Ascending aorta (tissue), 2 donors: ENCODE data around the gene WFDC5. TPM values are rescaled to one million over a fixed set of nuclear protein-coding genes. Genes with fewer than 3 reads are reported as not detected.
"Not testable (repeated sequence)": the region's sequence is repeated elsewhere in the genome, so short reads cannot be mapped to it uniquely, and the experiment has no call there.

Source experiments
- DNase-seq, 2 donors: peaks; one replicate each; pipeline ENCODE4 v3.0.0-alpha.2; 2019; ENCODE audit warnings: low spot score in 2 of 2
- H3K27ac ChIP-seq, 2 donors: fragments of 200-600 bp; sonication (generic); one replicate each; pipeline ENCODE4 v1.5.1; 2016 to 2017; ENCODE audit warnings: mild to moderate bottlenecking in 1 of 2
- H3K27me3 ChIP-seq: fragments of 200-600 bp; sonication (generic); one replicate; pipeline ENCODE4 v1.5.1; 2017
- H3K36me3 ChIP-seq, 2 donors: fragments of 200-600 bp; sonication (generic); one replicate each; pipeline ENCODE4 v1.5.1; 2016
- H3K4me1 ChIP-seq, 2 donors: fragments of 200-600 bp; sonication (generic); one replicate each; pipeline ENCODE4 v1.5.1; 2016 to 2017; ENCODE audit warnings: mild to moderate bottlenecking in 1 of 2
- H3K4me3 ChIP-seq, 2 donors: fragments of 200-600 bp; sonication (generic); one replicate each; pipeline ENCODE4 v1.5.1; 2016 to 2017; ENCODE audit warnings: mild to moderate bottlenecking in 1 of 2
- H3K9me3 ChIP-seq, 2 donors: fragments of 200-600 bp; sonication (generic); one replicate each; pipeline ENCODE4 v1.5.1; 2016
- CTCF ChIP-seq, 3 experiments: fragments of 200-600 bp in 2 of 3; fragments of 450-650 bp in 1 of 3; sonication (generic) in 2 of 3; IDR thresholded peaks; one replicate each; pipeline ENCODE4 v1.5.1; 2016 to 2019; ENCODE audit warnings: antibody characterized with exemption in 3 of 3, mild to moderate bottlenecking in 1 of 3, moderate library complexity in 1 of 3
- intact Hi-C: fragments of 100-400 bp; cut with DNase I; formaldehyde crosslinking; loops from one replicate; pipeline ENCODE4 v1.15.1; 2023
- total RNA-seq: library from RNA; depleted of rRNA; stranded (reverse); fragments of >200 nt; gene quantifications from one replicate; pipeline ENCODE4 v1.1.0, GENCODE V29; 2016

WFDC5 gene
- total RNA-seq, 1 donor from 2014 or later = not detected

GRCh38 chr20:45069261-45069660 is 45.7 kb downstream of the WFDC5 start:
- Histone ChIP-seq H3K4me3 (no peak overlapping the region), H3K9me3 (no peaks in the 10 kb centered on the region), H3K4me1 (no peaks in the 10 kb centered on the region), H3K27ac (no peak overlapping the region), H3K27me3 (no peaks in the 10 kb centered on the region), H3K36me3 (peaks cover 4 to 10% of the 10 kb centered on the region in 2 donors)
- TF ChIP-seq CTCF (IDR thresholded peaks at IDR 0.05) = no peak
- intact Hi-C loops = no loop called here
- DNase-seq = no peak

- peaks cover 2 to 6% of the 10 kb centered on the region in 2 donors for H3K36me3 ChIP-seq
- intact Hi-C loops = no loop called here
- no peaks in the 10 kb centered on the region for H3K9me3 ChIP-seq
- no peak for TF ChIP-seq CTCF (IDR thresholded peaks at IDR 0.05)
- no peaks in the 10 kb centered on the region for H3K27me3 ChIP-seq
- H3K27ac ChIP-seq = no peak overlapping the region
- no peak for DNase-seq
- no peaks in the 10 kb centered on the region for H3K4me1 ChIP-seq
- H3K4me3 ChIP-seq = no peak overlapping the region
Observed at GRCh38 chr20:45067558-45067957, 47.4 kb downstream of the WFDC5 start.

GRCh38 chr20:45067087-45067486 is 47.9 kb downstream of the WFDC5 start:
- no peak for TF ChIP-seq CTCF (IDR thresholded peaks at IDR 0.05)
- DNase-seq = no peak
- H3K27ac ChIP-seq = no peak overlapping the region
- H3K4me3 ChIP-seq = no peak overlapping the region
- H3K36me3 ChIP-seq = peaks cover 2 to 6% of the 10 kb centered on the region in 2 donors
- H3K27me3 ChIP-seq = no peaks in the 10 kb centered on the region
- H3K4me1 ChIP-seq = no peaks in the 10 kb centered on the region
- H3K9me3 ChIP-seq = no peaks in the 10 kb centered on the region
- intact Hi-C loops = no loop called here

GRCh38 chr20:45066372-45066771 is 48.6 kb downstream of the WFDC5 start:
- Histone ChIP-seq H3K4me3 (no peak overlapping the region), H3K36me3 (peaks cover 2 to 6% of the 10 kb centered on the region in 2 donors), H3K4me1 (no peaks in the 10 kb centered on the region), H3K9me3 (no peaks in the 10 kb centered on the region), H3K27ac (no peak overlapping the region), H3K27me3 (no peaks in the 10 kb centered on the region)
- no peak for TF ChIP-seq CTCF (IDR thresholded peaks at IDR 0.05)
- no peak for DNase-seq
- intact Hi-C loops = no loop called here

GRCh38 chr20:45064812-45065211 is 50.2 kb downstream of the WFDC5 start:
- H3K9me3 ChIP-seq = no peaks in the 10 kb centered on the region
- peaks cover 2 to 6% of the 10 kb centered on the region in 2 donors for H3K36me3 ChIP-seq
- H3K27me3 ChIP-seq = no peaks in the 10 kb centered on the region
- no peak for DNase-seq
- intact Hi-C loops = no loop called here
- no peak overlapping the region for H3K4me3 ChIP-seq
- no peak overlapping the region for H3K27ac ChIP-seq
- H3K4me1 ChIP-seq = no peaks in the 10 kb centered on the region
- TF ChIP-seq CTCF (IDR thresholded peaks at IDR 0.05) = no peak

GRCh38 chr20:45063107-45063506 is 51.9 kb downstream of the WFDC5 start:
- H3K9me3 ChIP-seq, H3K27ac ChIP-seq, DNase-seq, H3K27me3 ChIP-seq, H3K4me3 ChIP-seq, H3K36me3 ChIP-seq, H3K4me1 ChIP-seq, intact Hi-C loops: not testable (repeated sequence)
